ENCODE data around the gene PON2.

PON2 gene

DNA sequence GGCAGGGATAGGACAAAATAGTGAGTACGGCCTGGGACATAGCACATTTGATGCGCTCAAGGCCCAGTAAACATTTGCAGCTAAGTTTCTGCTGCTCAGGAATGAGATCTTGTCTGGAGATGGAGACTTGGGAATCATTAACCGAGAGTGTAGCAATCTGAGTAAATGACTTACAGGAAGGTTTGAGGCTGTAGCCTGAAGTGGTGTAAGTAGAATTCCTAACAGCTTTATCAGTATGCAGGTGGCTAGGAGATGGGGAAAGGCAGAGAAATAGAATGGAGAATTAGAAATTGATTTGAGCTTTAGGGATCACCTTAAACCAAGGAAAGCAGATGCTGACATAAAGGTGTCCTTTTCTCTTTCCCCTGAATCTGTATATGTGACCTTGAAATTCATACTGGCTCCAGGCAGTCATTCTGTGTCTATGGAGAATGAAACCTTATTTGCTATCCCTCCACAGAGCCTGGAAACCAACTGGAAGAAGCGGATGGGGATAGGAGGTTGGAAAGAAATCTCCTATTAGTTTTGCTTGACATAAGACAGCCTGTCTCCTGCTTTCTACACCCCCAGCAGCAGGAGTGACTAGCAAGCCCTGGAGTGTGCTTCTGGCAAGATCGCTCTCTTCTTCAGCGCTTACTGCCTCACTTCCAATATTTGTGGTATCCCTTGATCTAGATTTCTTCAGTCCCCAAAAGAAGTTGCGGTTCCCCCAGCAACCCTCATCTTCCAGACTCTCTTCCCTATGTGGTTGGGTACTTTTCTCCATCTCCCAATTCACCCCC is 6.4 kb upstream of the PON2 start:
- DNase-seq: no peak

DNA sequence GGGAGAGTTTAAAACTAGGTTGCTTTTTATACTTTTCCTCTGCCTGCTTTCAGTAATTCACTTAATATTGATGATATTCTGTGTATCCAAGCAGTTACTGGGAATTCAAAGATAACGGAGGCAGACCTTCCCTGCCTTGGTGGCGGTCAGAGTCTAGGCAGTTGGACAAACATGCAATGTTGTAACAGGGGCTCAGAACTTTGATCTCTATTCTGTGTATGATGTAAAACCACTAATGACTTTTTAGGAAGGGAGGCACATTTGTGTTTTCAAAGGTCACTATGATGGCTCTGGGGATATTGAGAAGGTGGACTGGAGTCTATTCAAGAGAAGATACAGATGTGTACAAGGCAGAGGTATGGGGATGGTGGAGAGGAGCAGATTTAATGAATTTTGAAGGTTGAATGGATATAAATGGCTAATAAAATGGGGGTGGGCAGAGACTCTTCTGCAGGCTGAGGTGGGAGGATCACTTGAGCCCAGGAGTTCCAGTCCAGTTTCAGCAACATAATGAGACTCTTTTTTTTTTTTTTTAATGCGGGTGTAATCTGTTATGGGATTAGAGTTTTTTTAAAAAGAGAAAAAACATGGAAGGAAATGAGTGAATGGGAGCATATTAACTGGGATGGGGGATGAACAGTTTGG is 5.7 kb upstream of the PON2 start:
- DNase-seq: no peak

DNA sequence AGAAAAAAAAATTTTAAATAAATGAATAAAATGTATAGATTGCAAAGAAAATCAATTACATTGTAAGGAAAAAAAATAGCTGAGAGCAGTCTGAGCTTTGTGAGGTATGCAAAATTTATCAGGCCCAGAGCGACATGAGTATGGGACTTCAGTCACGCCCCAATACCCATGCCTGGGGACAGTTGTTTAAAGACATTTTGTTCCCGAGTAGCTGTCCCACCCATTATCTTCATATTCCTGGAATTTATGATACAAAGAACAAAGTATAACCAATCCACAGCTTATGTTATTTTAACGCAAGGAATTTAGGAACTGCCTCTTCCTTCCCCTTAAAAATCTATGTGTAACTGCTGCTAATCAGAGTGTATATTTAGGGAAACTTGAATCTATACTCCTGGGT is 1.6 kb upstream of the PON2 start:
- no peak for DNase-seq

DNA sequence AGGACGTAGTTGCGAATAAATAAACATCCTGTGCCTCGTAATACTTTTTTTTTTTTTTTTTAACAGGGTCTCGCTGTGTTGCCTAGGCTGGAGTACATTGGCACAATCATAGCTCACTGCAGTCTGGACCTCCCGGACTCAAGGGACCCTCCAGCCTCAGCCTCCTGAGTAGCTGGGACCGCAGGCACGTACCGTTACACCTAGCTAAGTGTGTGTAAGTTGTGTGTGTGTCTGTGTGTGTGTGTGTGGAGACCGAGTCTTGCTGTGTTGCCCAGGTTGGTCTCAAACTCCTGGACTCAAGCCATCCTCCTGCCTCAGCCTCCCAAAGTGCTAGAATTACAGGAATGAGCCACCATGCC is 573 bp upstream of the PON2 start:
- DNase-seq: no peak

DNA sequence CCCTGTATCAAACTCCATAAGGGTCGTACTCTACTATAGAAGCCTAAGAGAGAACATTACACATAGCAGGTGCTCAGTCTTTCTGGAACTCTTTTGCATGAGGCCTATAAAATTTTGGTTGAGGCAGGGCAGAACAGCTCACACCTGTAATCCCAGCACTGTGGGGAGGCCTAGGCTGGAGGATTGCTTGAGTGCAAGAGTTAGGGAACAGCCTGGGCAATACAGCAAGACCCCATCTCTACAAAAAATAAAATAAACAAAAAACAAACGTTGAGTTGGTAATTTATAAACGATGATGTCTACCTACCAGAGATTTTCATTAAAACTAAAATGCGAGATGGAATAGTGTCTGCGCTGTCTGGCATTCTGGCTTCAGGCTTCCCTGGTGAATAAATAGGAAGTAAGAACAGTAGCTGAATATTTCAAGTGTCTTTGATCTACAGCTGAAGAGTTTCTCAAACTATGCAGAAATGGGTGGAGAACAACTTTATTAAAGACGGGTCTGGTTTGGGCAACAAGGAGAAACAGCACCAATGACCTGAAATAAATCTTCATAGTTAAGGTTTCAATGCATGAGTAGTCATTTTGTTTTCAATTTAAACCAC is 774 bp downstream of the PON2 start:
- no peak for DNase-seq

DNA sequence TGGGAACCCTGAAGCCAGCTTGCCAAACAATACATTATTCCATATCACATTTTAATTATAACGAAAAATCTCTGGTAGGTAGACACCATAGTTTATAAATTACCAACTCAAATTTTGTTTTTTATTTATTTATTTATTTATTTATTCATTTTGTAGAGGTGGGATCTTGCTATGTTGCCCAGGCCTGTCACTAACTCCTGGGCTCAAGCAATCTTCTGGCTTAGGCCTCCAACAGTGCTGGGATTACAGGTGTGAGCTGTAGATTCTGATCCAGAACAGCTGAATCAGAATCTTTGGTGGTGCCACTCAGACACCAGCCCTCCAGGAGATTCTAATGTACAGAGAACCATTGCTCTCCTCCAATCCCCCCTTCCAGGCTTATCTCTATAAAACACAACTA is 1.7 kb downstream of the PON2 start:
- no peak for DNase-seq

DNA sequence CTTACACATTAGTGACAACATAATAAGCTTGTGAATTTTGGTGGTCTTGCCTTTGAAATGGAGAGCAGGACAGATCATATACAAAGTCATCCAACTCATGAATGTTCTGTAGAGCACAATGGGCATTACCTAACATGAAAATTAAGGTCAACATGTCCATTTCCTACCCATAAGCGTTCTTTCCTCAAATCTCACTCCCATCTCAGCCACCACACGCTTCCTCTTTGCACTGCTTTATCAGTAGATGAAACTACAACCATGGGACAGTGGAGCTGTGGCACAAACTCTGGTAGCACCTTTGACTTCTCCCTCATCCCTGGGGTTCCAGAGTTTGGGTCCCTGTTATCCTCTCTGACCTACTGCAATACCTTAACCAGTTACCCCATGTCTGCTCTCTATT is 2.2 kb downstream of the PON2 start:
- no peak for DNase-seq

DNA sequence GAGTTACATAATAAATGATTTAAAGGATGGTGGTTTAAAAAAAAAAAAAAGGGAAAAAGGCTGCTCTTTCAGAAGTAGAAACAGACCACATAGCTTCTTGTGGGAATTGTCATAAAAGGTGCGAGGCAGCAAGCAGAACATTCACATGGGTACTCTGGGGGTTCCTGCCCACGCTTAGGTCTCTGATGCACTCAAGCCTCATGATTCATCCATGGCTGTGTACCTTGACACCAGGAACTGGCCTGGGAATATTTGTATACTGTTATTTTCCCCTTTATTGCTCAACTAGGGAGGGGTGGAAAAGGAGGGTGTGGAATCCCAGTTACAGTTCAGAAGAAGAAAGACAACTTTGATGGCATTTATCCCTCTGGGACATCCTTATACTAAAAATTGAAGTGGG is 4.0 kb downstream of the PON2 start:
- no peak for DNase-seq

DNA sequence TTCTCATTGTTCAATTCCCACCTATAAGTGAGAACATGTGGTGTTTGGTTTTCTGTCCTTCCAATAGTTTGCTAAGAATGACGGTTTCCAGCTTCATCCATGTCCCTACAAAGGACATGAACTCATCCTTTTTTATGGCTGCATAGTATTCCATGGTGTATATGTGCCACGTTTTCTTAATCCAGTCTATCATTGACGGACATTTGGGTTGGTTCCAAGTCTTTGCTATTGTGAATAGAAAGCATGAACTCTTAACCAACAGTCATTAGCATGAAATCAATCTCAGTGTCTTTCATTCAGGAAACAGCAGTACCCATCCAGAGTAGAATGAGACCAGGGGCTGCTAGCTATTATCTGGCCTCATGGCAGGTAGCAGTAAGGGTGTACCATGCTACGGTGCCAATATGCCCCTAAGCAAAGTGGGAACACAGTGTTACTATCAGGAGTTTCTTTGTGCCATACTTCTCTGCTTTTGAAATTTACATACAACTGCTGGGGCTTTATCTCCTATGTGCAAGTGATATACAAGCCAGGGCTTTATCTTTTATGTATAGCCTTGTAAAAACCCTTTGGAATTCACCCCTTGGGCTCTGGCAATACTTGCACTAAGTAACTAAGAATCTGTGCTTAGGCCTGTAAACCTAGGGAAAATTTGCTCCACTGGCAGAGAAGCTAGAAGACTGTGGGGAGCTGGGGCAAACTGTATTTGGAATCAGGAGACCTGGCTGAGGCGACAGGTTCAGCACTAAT is 5.4 kb downstream of the PON2 start:
- DNase-seq: no peak

DNA sequence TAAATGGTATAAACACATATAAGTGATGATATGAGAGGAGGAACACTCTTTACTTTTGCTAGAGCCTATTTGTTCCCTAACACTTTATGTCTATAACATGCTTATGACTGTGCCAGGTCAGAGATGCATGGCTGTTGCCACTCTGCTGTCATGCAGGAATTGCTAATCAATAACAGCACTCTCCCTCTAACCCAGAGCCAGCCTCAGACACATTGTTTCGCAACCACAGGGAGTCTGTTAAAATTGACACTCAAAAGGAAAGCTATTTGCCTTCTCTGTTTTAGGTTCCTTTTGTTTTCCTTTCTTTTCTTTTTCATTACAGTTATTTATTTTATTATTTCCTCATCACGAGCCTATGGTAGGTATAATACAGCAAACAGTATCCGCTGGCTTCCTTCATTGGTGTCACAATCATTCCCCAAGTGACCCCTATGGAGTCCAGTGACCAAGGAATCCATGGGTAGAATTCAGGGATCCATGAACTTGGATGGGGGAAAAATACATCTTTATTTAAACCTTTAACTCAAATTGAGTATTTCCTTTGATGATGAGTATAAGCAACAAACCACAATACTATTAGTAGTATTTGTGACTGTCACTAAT is 6.8 kb downstream of the PON2 start:
- no peak for DNase-seq

DNA sequence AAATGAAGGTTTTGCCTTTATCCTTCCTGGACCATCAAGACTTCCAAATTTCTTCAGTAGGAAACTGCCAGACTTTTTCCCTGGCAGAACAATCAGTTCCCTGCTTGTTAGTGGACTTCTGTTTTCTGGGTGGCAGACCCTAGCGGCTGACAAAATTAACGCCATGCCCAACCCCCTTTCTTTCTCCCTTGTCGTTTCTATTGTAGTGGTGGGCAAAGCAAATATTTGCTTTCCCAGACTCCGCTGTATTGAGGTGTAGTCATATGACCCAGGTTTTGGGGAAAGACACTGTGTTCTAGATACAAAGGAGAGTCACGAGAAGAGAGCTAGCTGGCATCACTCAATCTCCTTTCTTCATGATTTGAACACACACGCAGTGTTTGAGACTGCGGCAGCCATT is 7.7 kb downstream of the PON2 start:
- no peak for DNase-seq

DNA sequence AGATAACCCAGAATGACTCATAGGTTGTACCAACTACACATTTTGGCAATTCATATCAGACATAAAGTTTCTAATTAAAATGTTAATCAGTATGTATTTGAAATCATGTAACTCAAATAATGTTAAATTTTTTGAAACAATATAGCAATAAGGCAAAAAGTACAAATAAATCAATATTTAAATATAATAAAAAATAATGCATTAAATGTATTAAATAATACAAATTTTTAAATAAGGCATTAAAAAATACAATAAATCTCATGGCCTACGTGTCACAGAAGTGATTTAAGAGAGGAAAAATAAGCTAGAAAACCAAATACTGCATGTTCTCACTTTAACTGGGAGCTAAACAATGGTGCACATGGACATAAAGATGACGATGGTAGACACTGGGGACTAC is 9.1 kb downstream of the PON2 start:
- no peak for DNase-seq

DNA sequence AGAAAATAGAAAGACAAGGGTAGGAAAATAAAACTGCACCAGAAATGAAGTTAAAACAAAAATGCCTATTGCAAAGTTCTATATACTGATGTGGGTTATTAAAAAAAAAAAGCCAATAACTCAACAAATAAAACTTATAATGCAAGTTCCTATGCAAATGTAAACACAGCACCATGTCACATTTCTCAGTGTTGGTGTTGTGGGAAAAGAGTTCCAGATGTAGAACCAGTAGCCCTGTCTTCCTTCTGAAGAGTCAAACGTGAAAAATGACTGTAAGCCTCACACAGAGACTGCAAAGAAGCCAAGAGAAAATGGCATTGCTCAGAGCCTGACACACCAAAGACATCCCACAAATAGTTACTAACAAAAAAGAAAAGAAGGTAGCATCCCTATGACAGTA is 10.1 kb downstream of the PON2 start:
- no peak for DNase-seq

DNA sequence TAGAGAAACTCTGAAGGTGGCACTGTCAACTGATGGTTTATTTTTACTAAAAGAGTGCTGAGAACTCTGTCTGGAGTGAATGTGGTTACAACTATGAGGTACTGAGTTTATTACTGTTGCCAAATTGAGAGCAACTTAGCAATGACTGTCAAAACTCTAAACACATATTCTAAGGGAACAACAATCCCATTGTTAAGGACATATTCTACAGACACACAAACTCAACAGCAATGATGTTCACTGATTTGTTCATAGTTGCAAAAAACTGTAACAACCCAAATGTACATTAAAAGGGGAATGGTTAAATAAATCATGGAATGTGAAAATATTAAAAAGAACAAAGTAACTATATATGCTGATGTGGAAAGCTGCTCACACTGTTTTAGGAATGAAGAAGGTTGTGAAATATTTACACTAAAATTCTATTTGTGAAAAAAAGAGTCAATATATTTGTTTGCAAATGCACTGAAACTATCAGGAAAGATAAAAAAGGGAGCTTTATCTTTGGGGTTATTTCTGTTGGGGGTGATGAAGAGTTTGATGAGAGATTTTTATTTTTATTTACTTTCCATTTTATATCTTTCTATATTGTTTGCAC is 12.9 kb downstream of the PON2 start:
- DNase-seq: no peak

DNA sequence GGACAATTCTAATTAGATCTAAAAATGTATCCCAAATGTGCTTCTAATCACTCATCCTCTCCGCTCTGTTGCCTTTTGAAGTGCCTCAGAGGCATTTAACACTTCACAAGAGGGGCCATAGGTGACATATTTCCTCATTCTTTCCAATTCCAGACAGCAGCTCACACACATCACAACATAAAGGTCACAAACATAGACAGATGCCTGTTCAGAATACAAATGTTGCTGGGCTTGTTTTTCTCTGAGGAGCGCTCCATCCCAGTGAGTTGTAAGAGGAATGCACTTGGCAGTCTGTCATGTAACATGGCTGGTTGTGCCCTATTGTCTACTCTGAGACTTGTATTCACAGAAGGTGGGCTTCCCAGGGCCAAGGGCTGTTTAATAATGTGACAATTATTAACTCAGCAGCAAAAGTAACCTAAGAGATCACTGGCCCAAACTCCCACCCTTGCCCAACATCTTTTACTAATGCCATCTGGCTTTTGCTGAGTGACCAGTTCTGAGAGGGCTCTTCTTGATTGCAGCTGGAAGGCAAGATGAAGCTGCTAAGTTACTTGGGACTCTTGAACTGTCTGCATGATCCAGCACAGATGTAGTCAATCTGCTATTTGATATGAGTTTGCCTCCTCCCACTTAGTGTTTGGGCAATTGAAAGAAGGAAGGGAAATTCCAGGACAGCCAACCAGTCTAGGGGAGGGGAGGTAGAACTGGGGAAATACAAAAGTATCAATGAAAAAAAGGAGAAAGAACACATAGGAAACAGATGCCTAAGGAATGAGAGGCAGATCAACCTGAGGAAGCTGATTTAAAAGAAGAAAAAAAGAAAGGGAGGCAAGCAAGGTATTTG is 13.6 kb downstream of the PON2 start:
- no peak for DNase-seq

DNA sequence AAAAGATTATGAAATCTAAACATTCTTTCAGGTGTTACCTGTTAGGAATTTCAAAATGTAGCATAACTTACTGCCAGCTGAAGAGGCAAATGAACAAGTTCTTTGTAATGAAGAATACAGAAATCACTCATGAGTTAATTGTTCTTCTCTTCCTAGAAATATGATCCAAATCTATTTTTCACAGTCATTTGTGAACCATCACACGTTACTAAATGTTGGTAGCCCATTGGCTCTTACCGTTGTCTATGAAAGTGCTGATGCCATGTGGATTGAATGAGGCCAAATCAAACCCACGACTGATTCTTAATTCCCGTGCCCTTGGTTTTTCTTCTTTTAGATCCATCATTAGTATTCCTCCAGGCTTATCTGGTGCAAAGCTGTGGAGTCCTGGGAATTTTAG is 22.8 kb downstream of the PON2 start:
- DNase-seq: no peak

DNA sequence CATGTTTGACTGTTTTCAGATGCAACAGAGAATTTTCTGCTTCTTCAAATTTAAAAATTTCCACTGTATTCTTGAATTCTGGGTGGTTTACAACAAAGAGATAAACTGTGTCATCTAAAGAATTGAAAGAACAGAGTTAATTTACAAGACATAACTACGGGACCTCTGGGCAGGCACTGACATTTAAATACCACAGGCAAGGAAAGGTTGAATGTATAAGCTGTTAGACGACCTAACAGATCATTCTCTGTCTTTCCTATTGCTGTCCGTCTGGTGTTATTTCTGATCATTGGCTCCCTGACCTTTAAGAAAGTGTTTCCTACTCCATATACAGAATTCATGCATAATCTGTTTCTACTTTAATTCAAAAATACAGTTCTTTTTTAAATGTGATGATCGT is 23.2 kb downstream of the PON2 start:
- DNase-seq: no peak

DNA sequence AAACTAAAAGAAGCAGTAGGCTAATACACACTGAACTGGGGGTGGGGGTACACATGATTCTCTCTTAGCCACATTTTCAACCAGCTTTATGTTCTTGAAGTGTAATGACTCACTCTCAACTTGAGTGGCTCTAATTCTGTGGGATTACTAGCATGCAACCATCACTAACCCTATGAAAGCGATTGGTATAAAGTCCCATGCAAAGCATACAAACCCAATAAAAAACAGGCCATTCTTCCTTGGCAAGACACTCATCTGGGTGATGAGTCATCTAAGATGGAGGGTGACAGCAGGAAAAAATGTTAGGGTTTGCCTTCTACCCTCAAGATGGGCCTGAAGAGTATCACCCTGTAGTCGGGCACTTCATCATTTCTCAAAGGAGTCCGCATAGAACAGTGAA is 23.8 kb downstream of the PON2 start:
- DNase-seq: no peak

DNA sequence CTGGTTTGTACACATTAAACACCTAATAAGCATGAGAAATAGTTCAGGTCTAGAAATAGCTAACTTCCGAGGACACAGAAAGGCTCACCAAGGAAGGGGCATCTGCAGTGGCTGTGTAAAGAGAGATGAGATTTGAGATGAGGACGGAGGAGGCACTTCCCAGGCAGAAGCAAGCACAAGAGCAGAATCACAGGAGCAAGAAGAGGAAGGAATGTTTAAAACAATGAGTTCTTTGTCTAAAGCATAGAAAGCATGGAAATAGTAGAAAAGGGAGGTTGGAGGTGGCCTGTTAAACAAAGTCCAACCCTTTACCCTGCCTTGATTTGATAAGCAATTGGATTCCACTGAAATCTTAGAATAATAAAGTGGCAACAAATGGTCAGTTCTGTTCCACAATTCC is 27.1 kb downstream of the PON2 start:
- DNase-seq: no peak

DNA sequence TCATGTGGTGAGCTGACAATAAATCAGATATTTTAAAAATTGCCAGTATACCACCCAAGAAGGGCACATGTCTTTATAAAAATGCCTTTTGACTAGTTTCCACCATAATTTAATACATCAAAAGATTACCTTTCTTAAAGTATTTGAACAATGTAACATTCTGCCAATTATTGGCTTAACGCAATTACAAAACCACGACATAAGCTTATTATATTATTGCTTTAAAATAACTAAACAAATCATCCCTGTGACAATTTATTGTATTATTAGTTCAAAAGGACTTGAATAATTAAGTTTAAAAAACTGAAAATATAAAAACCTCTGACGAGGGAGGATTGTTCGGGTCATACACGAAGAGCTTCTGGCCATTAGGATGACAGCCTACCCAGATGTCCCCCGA is 29.0 kb downstream of the PON2 start:
- DNase-seq: no peak

DNA sequence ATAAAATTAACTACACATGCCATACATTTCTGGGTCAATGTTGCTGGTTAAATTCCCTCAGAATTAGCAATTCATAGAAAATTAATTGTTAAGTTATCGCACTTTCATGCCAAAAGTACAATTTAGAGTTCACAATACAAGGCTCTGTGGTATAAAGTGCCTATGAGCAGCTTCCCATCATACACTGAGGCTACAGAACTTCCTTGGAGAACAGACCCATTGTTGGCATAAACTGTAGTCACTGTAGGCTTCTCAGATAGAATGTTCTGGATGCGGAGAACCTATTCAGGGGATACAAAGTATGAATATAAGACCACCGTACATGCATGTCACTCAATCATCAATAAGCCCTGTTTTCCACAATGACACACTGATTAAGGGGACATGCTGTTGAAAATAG is 29.6 kb downstream of the PON2 start:
- no peak for DNase-seq

DNA sequence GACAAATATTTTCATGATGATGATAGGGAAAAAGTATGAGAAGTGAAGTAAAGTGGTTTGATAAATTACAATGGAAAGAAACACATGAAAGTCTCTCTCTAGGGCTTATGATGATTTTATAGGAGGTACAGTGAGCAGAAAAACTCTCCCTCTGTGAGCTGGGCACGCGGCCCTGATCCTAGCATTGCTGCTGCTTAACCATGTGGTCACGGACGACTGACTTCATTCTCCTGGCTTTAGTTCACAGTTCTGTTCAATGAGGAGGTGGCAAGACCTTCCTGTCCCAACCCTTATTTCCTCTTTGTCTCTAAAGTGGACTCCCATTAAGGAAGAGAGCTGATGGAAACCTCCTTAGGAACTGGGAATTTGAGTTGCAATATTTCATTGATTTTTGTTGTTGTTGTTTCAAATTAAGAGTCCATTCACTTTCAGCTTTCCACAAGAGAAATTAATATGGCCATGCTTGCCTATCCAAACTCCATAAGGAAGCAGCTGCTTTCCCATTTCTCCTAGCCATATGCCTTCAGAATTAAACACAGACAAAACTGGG is 30.4 kb downstream of the PON2 start:
- no peak for DNase-seq
